Testis (tissue), 3 donors: ENCODE measurements around the gene ADAM8. TPM values are rescaled to one million over a fixed set of nuclear protein-coding genes. Genes with fewer than 3 reads are reported as not detected.

Experiments
- DNase-seq: peaks from one replicate; pipeline ENCODE4 v3.0.0-alpha.2; 2019
- H3K27ac ChIP-seq, 2 donors: fragments of 200-600 bp; sonication (generic); one replicate each; pipeline ENCODE4 v1.5.1; 2019
- H3K27me3 ChIP-seq: fragments of 200-600 bp; sonication (generic); one replicate; pipeline ENCODE4 v1.5.1; 2019
- H3K36me3 ChIP-seq: fragments of 200-600 bp; sonication (generic); one replicate; pipeline ENCODE4 v1.5.1; 2017; ENCODE audit warnings: low read depth; ENCODE audit errors: missing control alignments
- H3K4me1 ChIP-seq: fragments of 200-600 bp; sonication (generic); one replicate; pipeline ENCODE4 v1.5.1; 2019
- H3K4me3 ChIP-seq, 2 donors: fragments of 200-600 bp; sonication (generic); one replicate each; pipeline ENCODE4 v1.5.1; 2017 to 2019
- H3K9me3 ChIP-seq: fragments of 200-600 bp; sonication (generic); one replicate; pipeline ENCODE4 v1.5.1; 2017
- CTCF ChIP-seq, 3 experiments: fragments of 450-650 bp in 2 of 3; fragments of 200-600 bp in 1 of 3; sonication (generic) in 1 of 3; IDR thresholded peaks; one replicate each; pipeline ENCODE4 v1.5.1; 2016 to 2019; ENCODE audit warnings: antibody characterized with exemption in 3 of 3, mild to moderate bottlenecking in 2 of 3, moderate library complexity in 1 of 3
- POLR2A ChIP-seq: fragments of 450-650 bp; IDR thresholded peaks from one replicate; pipeline ENCODE4 v1.6.1; 2017; ENCODE audit warnings: antibody characterized with exemption, mild to moderate bottlenecking, moderate library complexity
- WGBS, 2 donors: methylation state at CpG; one replicate each; pipeline ENCODE4 v1.1.5; 2018; 5-methylcytosine and 5-hydroxymethylcytosine counted together
- intact Hi-C: fragments of 100-400 bp; cut with DNase I; formaldehyde crosslinking; loops from one replicate; pipeline ENCODE4 v1.15.1; 2023; ENCODE audit warnings: low total_unique reads
- polyA plus RNA-seq: library from polyadenylated mRNA; stranded (reverse); fragments of 350-450 nt; fragmentation: Illumina TruSeq; extraction: RNeasy Lipid Tissue Mini Kit (QIAGEN cat#74804); gene quantifications from one replicate; pipeline ENCODE4 v1.2.3, GENCODE V29; 2014; ENCODE audit warnings: low read depth, low replicate concordance; ENCODE audit not compliant: insufficient read depth
- total RNA-seq, 2 donors: library from RNA; depleted of rRNA; stranded (reverse); fragments of >200 nt; gene quantifications; one replicate each; pipeline ENCODE4 v1.2.3, GENCODE V29; 2016

Gene ADAM8
- total and polyA plus RNA-seq, 3 donors from 2014 or later: 3.5 to 14.6 (median 12.8) TPM

- no peaks in the 10 kb centered on the region for H3K36me3 ChIP-seq
- no peak overlapping the region for H3K4me3 ChIP-seq
- no peak overlapping the region for H3K27ac ChIP-seq
- no peaks in the 10 kb centered on the region for H3K9me3 ChIP-seq
- TF ChIP-seq POLR2A: no peak
- no peak for TF ChIP-seq CTCF (IDR thresholded peaks at IDR 0.05)
- H3K4me1 ChIP-seq: no peaks in the 10 kb centered on the region
- no peak for DNase-seq
- intact Hi-C loops: no loop called here
- 51 to 63% methylated on average over 3 to 12 of the region's 12 CpGs for WGBS, 2 donors
- no peaks in the 10 kb centered on the region for H3K27me3 ChIP-seq
These were observed 980 bp downstream of the ADAM8 start for GRCh38 chr10:133275684-133276092.

GRCh38 chr10:133274751-133275683 lies 1.7 kb downstream of the ADAM8 start:
- H3K4me1 ChIP-seq: no peaks in the 10 kb centered on the region
- no peaks in the 10 kb centered on the region for H3K9me3 ChIP-seq
- no peaks in the 10 kb centered on the region for H3K36me3 ChIP-seq
- no peak overlapping the region for H3K4me3 ChIP-seq
- H3K27ac ChIP-seq: no peak overlapping the region
- 48 to 76% methylated on average over 4 to 26 of the region's 26 CpGs for WGBS, 2 donors
- intact Hi-C loops: no loop called here
- no peaks in the 10 kb centered on the region for H3K27me3 ChIP-seq
- TF ChIP-seq CTCF (IDR thresholded peaks at IDR 0.05) (no peak), POLR2A (no peak)
- no peak for DNase-seq

GRCh38 chr10:133273534-133274143 lies 3.0 kb downstream of the ADAM8 start:
- TF ChIP-seq POLR2A (no peak), CTCF (IDR thresholded peaks at IDR 0.05) (no peak)
- Histone ChIP-seq H3K27ac (no peak overlapping the region), H3K4me1 (no peaks in the 10 kb centered on the region), H3K9me3 (no peaks in the 10 kb centered on the region), H3K36me3 (no peaks in the 10 kb centered on the region), H3K4me3 (no peak overlapping the region), H3K27me3 (no peaks in the 10 kb centered on the region)
- DNase-seq: no peak
- WGBS, 2 donors: 91 to 95% methylated on average over 10 to 28 of the region's 28 CpGs
- intact Hi-C loops: no loop called here

- intact Hi-C loops: no loop called here
- Histone ChIP-seq H3K27ac (no peak overlapping the region), H3K36me3 (no peaks in the 10 kb centered on the region), H3K27me3 (no peaks in the 10 kb centered on the region), H3K4me1 (no peaks in the 10 kb centered on the region), H3K4me3 (no peak overlapping the region), H3K9me3 (no peaks in the 10 kb centered on the region)
- no peak for DNase-seq
- TF ChIP-seq POLR2A (no peak), CTCF (IDR thresholded peaks at IDR 0.05) (no peak)
- 95 to 100% methylated on average over 6 to 23 of the region's 25 CpGs for WGBS, 2 donors
These were observed 3.7 kb downstream of the ADAM8 start for GRCh38 chr10:133272964-133273420.
